Measurements from ENCODE around the gene AUTS2. TPM values are rescaled to one million over a fixed set of nuclear protein-coding genes. Genes with fewer than 3 reads are reported as not detected.

Gene AUTS2
- total and polyA plus RNA-seq, 11 donors, result 3.4 to 14.0 (median 7.3) TPM

- Histone ChIP-seq H3K4me3 (no peak overlapping the region), H3K36me3 (no peaks in the 10 kb centered on the region), H3K27ac (no peak overlapping the region), H3K27me3 (no peaks in the 10 kb centered on the region), H3K9me3 (no peaks in the 10 kb centered on the region), H3K4me1 (peaks cover 0 to 13% (median 2%) of the 10 kb centered on the region in 12 donors)
- WGBS, 4 donors, result 97 to 98% (median 98%) methylated on average over 5 of the region's 5 CpGs
- TF ChIP-seq POLR2A (IDR thresholded peaks at IDR 0.05) (no peak), CTCF (IDR thresholded peaks at IDR 0.05) (no peak)
- ATAC-seq (no peak), DNase-seq (no peak)
- intact Hi-C loops (cut with DNase I), result no loop called here
Observed at GRCh38 chr7:69989551-69989950, 391.3 kb downstream of the AUTS2 start.

DNA sequence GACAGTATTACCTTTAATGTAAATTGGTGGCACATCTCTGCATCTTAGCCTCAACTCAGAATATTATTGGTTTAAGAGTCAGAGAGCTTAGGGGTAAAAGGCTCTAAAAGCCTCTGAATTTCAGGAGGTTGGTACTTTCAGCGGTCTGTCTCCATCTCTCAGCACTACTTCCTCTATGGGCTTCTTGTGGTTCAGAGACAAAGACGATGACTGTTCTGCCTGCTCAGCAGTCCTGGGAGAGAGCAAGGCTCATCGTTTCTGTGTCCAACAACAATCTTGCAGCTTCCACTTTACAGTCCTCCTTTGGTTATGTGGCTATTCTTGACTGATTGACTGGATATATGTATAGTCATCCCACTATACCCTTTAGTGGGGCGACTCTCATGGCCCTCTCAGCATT lies 394.7 kb downstream of the AUTS2 start:
- 84 to 96% (median 89%) methylated on average over 4 of the region's 4 CpGs for WGBS, 4 donors
- TF ChIP-seq POLR2A (IDR thresholded peaks at IDR 0.05) (no peak), CTCF (IDR thresholded peaks at IDR 0.05) (no peak)
- Histone ChIP-seq H3K36me3 (no peaks in the 10 kb centered on the region), H3K27ac (no peak overlapping the region), H3K9me3 (no peaks in the 10 kb centered on the region), H3K27me3 (no peaks in the 10 kb centered on the region), H3K4me3 (no peak overlapping the region), H3K4me1 (peaks cover 0 to 30% (median 11%) of the 10 kb centered on the region in 12 donors)
- DNase-seq (no peak), ATAC-seq (no peak)
- intact Hi-C loops (cut with DNase I), result no loop called here

DNA sequence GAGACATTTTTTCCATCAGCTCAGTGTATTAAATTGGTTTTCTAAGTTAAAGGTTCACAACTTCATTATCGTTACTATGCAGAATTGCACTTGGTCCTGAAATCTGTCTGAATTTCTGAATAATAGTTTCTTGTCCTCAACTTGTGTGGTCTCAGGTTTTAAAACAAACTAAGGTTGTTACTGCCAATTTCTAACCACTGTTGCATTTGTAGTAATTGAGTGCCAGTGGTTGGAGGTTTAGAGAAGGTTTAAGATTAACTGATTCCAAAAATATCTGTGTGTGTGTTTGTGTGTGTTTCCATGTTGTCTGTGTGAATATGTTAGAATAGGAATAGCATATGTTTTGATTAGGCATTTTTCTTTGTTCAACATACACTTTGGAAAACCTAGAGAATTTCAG lies 395.9 kb downstream of the AUTS2 start:
- TF ChIP-seq CTCF (IDR thresholded peaks at IDR 0.05) (no peak), POLR2A (IDR thresholded peaks at IDR 0.05) (no peak)
- DNase-seq (no peak), ATAC-seq (no peak)
- no peaks in the 10 kb centered on the region for H3K36me3 ChIP-seq
- no peak overlapping the region for H3K4me3 ChIP-seq
- H3K9me3 ChIP-seq, result no peaks in the 10 kb centered on the region
- WGBS, 4 donors, result 90 to 100% (median 94%) methylated on average over 1 of the region's 1 CpG
- H3K4me1 ChIP-seq, result peaks cover 0 to 23% (median 11%) of the 10 kb centered on the region in 12 donors
- no peak overlapping the region for H3K27ac ChIP-seq
- no peaks in the 10 kb centered on the region for H3K27me3 ChIP-seq
- intact Hi-C loops (cut with DNase I), result no loop called here

GRCh38 chr7:69994886-69995542 lies 396.7 kb downstream of the AUTS2 start:
- DNase-seq (no peak), ATAC-seq (no peak)
- Histone ChIP-seq H3K27me3 (no peaks in the 10 kb centered on the region), H3K4me3 (no peak overlapping the region), H3K9me3 (no peaks in the 10 kb centered on the region), H3K36me3 (no peaks in the 10 kb centered on the region), H3K4me1 (peaks cover 0 to 23% (median 11%) of the 10 kb centered on the region in 12 donors), H3K27ac (no peak overlapping the region)
- intact Hi-C loops (cut with DNase I), result no loop called here
- TF ChIP-seq POLR2A (IDR thresholded peaks at IDR 0.05) (no peak), CTCF (IDR thresholded peaks at IDR 0.05) (no peak)
- 61 to 68% (median 65%) methylated on average over 7 of the region's 7 CpGs for WGBS, 4 donors
